ENCODE results near the gene COX6B2.

Gene COX6B2

GRCh38 chr19:55311797-55312196, 42.7 kb downstream of the COX6B2 start:
- DNase-seq: no peak

GRCh38 chr19:55311397-55311796, 43.1 kb downstream of the COX6B2 start:
- DNase-seq: no peak

GRCh38 chr19:55310498-55310897, 44.0 kb downstream of the COX6B2 start:
- DNase-seq: no peak

GRCh38 chr19:55309448-55309847, 45.1 kb downstream of the COX6B2 start:
- DNase-seq: no peak

- DNase-seq: no peak
Measured at GRCh38 chr19:55308281-55308680, 46.2 kb downstream of the COX6B2 start.

GRCh38 chr19:55306712-55307111, 47.8 kb downstream of the COX6B2 start:
- DNase-seq: no peak

- no peak for DNase-seq
Measured at GRCh38 chr19:55305983-55306562, 48.4 kb downstream of the COX6B2 start.

GRCh38 chr19:55305491-55305890, 49.0 kb downstream of the COX6B2 start:
- peak; percentile 40 for DNase-seq

GRCh38 chr19:55304980-55305379, 49.5 kb downstream of the COX6B2 start:
- no peak for DNase-seq

GRCh38 chr19:55304279-55304978, 50.1 kb downstream of the COX6B2 start:
- DNase-seq: no peak

GRCh38 chr19:55303477-55303876, 51.0 kb downstream of the COX6B2 start:
- no peak for DNase-seq

- DNase-seq: no peak
Measured at GRCh38 chr19:55302318-55302703, 52.2 kb downstream of the COX6B2 start.

GRCh38 chr19:55301459-55302317, 52.8 kb downstream of the COX6B2 start:
- DNase-seq: peak; percentile 83

GRCh38 chr19:55300886-55301458, 53.5 kb downstream of the COX6B2 start:
- DNase-seq: no peak

GRCh38 chr19:55299991-55300390, 54.5 kb downstream of the COX6B2 start:
- DNase-seq: no peak
